H1 (cell line): ENCODE results near the gene SMARCA4. TPM values are rescaled to one million over a fixed set of nuclear protein-coding genes. Genes with fewer than 3 reads are reported as not detected.

Experiments
- CTCF ChIA-PET: fragments of 300-600 bp; sonication (Branson Sonifier 250); formaldehyde crosslinking; loops from one replicate; lab custom pipeline; 2021; ENCODE audit not compliant: partially characterized antibody; lab: Charles Lee
- POLR2A ChIA-PET: fragments of 300-600 bp; sonication (Branson Sonifier 250); formaldehyde crosslinking; loops from one replicate; lab custom pipeline; 2021; ENCODE audit warnings: inconsistent platforms; ENCODE audit not compliant: partially characterized antibody; lab: Charles Lee
- DNase-seq, 2 experiments: peaks; one replicate each; pipeline versions ENCODE4 v3.0.0 to v3.0.0-alpha.2; 2010 to 2022; ENCODE audit warnings: low spot score in 2 of 2, low read depth in 1 of 2, mixed read lengths in 1 of 2
- FAIRE-seq: peaks from 2 replicates; lab custom pipeline; 2011; peaks lifted over from hg19 to GRCh38; lab: Jason Lieb, UNC
- H2AFZ ChIP-seq: 2 replicates; pipeline ENCODE4 v1.8.1; 2012; ENCODE audit warnings: low read length, inconsistent platforms
- H2AK5ac ChIP-seq: 2 replicates; pipeline ENCODE4 v1.6.1; 2013; ENCODE audit warnings: low read depth, low read length
- H2BK120ac ChIP-seq: replicated peaks from 2 replicates; pipeline ENCODE3; 2013; ENCODE audit warnings: low read depth, low read length, inconsistent platforms
- H2BK12ac ChIP-seq: 2 replicates; pipeline ENCODE4 v1.6.1; 2013; ENCODE audit warnings: low read depth, low read length
- H2BK15ac ChIP-seq: 2 replicates; pipeline ENCODE4 v1.6.1; 2013; ENCODE audit warnings: low read length
- H2BK20ac ChIP-seq: 2 replicates; pipeline ENCODE4 v1.6.1; 2013; ENCODE audit warnings: low read length
- H2BK5ac ChIP-seq: 2 replicates; pipeline ENCODE4 v1.6.1; 2013; ENCODE audit warnings: low read depth, low read length
- H3K14ac ChIP-seq: 2 replicates; pipeline ENCODE4 v1.6.1; 2013; ENCODE audit warnings: inconsistent platforms; ENCODE audit not compliant: insufficient read length
- H3K18ac ChIP-seq: 2 replicates; pipeline ENCODE4 v1.6.1; 2013; ENCODE audit warnings: low read length; ENCODE audit errors: extremely low read depth
- H3K23ac ChIP-seq: 2 replicates; pipeline ENCODE4 v1.6.1; 2013; ENCODE audit warnings: inconsistent platforms; ENCODE audit not compliant: insufficient read length
- H3K23me2 ChIP-seq: 2 replicates; pipeline ENCODE4 v1.6.1; 2013; ENCODE audit warnings: low read depth, low read length
- H3K27ac ChIP-seq: 2 replicates; pipeline ENCODE4 v1.6.1; 2011; ENCODE audit warnings: low read depth, low read length, inconsistent platforms
- H3K27me3 ChIP-seq, 4 experiments: replicated peaks in 1 of 4; 1 replicate in 1 of 4; 2 replicates in 3 of 4; pipeline versions ENCODE4 v1.6.1 to v1.8.1; 2011 to 2013; ENCODE audit warnings: low read length in 3 of 4, mild to moderate bottlenecking in 3 of 4, inconsistent platforms in 2 of 4, mixed read lengths in 2 of 4, moderate library complexity in 1 of 4; ENCODE audit not compliant: control insufficient read depth in 3 of 4, insufficient read depth in 3 of 4; ENCODE audit errors: extremely low read depth in 1 of 4
- H3K36me3 ChIP-seq, 4 experiments: 2 replicates each; pipeline versions ENCODE4 v1.6.1 to v1.8.1; 2011 to 2013; ENCODE audit warnings: mild to moderate bottlenecking in 4 of 4, low read length in 3 of 4, moderate library complexity in 2 of 4, control low read depth in 1 of 4, inconsistent platforms in 1 of 4; ENCODE audit not compliant: insufficient read depth in 4 of 4, control insufficient read depth in 2 of 4
- H3K4ac ChIP-seq: replicated peaks from 2 replicates; pipeline ENCODE3; 2013; ENCODE audit warnings: low read length, low read depth, mixed read lengths, inconsistent platforms; ENCODE audit not compliant: insufficient read length
- H3K4me1 ChIP-seq, 4 experiments: replicated peaks in 1 of 4; 1 replicate in 1 of 4; 2 replicates in 3 of 4; pipeline versions ENCODE4 v1.6.1 to v1.8.1; 2011 to 2013; ENCODE audit warnings: low read length in 3 of 4, inconsistent platforms in 2 of 4, mixed read lengths in 1 of 4; ENCODE audit not compliant: insufficient read depth in 4 of 4, control insufficient read depth in 3 of 4
- H3K4me2 ChIP-seq, 2 experiments: 2 replicates each; pipeline versions ENCODE4 v1.6.1 to v1.8.1; 2011 to 2013; ENCODE audit warnings: low read depth in 2 of 2, low read length in 2 of 2, control low read depth in 1 of 2, inconsistent platforms in 1 of 2, mild to moderate bottlenecking in 1 of 2; ENCODE audit not compliant: insufficient read depth in 1 of 2
- H3K4me3 ChIP-seq, 4 experiments: fragments of 200-600, 300-600 bp in 1 of 4; sonication (generic), shearing (Covaris generic), sonication (Bioruptor Twin) in 1 of 4; 2 replicates each; pipeline versions ENCODE4 v1.5.1 to v1.8.1; 2011 to 2016; ENCODE audit warnings: low read length in 4 of 4, low read depth in 3 of 4, control low read depth in 2 of 4, inconsistent platforms in 2 of 4, mild to moderate bottlenecking in 2 of 4, mixed read lengths in 1 of 4, moderate library complexity in 1 of 4; ENCODE audit not compliant: insufficient read depth in 2 of 4; ENCODE audit errors: extremely low read depth in 1 of 4
- H3K56ac ChIP-seq: replicated peaks from 2 replicates; pipeline ENCODE3; 2013; ENCODE audit warnings: low read depth, mild to moderate bottlenecking, mixed read lengths, low read length, inconsistent platforms; ENCODE audit not compliant: insufficient read length
- H3K79me1 ChIP-seq: 2 replicates; pipeline ENCODE4 v1.6.1; 2013; ENCODE audit warnings: low read depth, low read length, control low read depth
- H3K79me2 ChIP-seq, 2 experiments: 2 replicates each; pipeline versions ENCODE4 v1.6.1 to v1.8.1; 2012 to 2013; ENCODE audit warnings: low read length in 2 of 2, mild to moderate bottlenecking in 2 of 2, inconsistent platforms in 1 of 2; ENCODE audit not compliant: insufficient read depth in 2 of 2, control insufficient read depth in 1 of 2
- H3K9ac ChIP-seq, 4 experiments: replicated peaks in 1 of 4; 1 replicate in 1 of 4; 2 replicates in 3 of 4; pipeline versions ENCODE4 v1.6.1 to v1.8.1; 2011 to 2013; ENCODE audit warnings: low read depth in 3 of 4, low read length in 3 of 4, control low read depth in 2 of 4, mild to moderate bottlenecking in 2 of 4, moderate library complexity in 2 of 4, inconsistent platforms in 1 of 4; ENCODE audit errors: extremely low read depth in 1 of 4
- H3K9me3 ChIP-seq, 2 experiments: 2 replicates each; pipeline versions ENCODE4 v1.6.1 to v1.8.1; 2012 to 2013; ENCODE audit warnings: mild to moderate bottlenecking in 2 of 2, moderate library complexity in 2 of 2, control low read depth in 1 of 2, inconsistent platforms in 1 of 2, low read depth in 1 of 2, low read length in 1 of 2, mixed read lengths in 1 of 2; ENCODE audit not compliant: insufficient read depth in 2 of 2
- H4K20me1 ChIP-seq, 2 experiments: replicated peaks in 1 of 2; 2 replicates each; pipeline versions ENCODE3 to v1.8.1; 2011 to 2013; ENCODE audit warnings: inconsistent platforms in 2 of 2, low read length in 2 of 2, mild to moderate bottlenecking in 1 of 2; ENCODE audit not compliant: insufficient read depth in 2 of 2, control insufficient read depth in 1 of 2
- H4K5ac ChIP-seq: 2 replicates; pipeline ENCODE4 v1.6.1; 2013; ENCODE audit warnings: low read length, low read depth, mixed read lengths, inconsistent platforms; ENCODE audit not compliant: insufficient read length
- H4K8ac ChIP-seq: 2 replicates; pipeline ENCODE4 v1.8.0; 2013; ENCODE audit warnings: mild to moderate bottlenecking, moderate library complexity, low read length, inconsistent platforms; ENCODE audit not compliant: insufficient read depth; ENCODE audit errors: extremely low read depth
- H4K91ac ChIP-seq: replicated peaks from 2 replicates; pipeline ENCODE3; 2013; ENCODE audit warnings: low read length, mixed read lengths, inconsistent platforms; ENCODE audit not compliant: insufficient read length
- ATF3 ChIP-seq: IDR thresholded peaks from 2 replicates; pipeline ENCODE4 v1.6.1; 2011; ENCODE audit warnings: low read depth, mild to moderate bottlenecking, low read length; ENCODE audit not compliant: insufficient read depth
- RBBP5 ChIP-seq: IDR thresholded peaks from 2 replicates; pipeline ENCODE4 v1.7.1; 2012; ENCODE audit warnings: low read depth, mild to moderate bottlenecking, inconsistent platforms, low read length, moderate library complexity, borderline replicate concordance
- SAP30 ChIP-seq: fragments of 300-600 bp; sonication (generic); IDR thresholded peaks from 2 replicates; pipeline ENCODE4 v1.7.1; 2012; ENCODE audit warnings: low read length, moderate library complexity, mild to moderate bottlenecking, inconsistent platforms; ENCODE audit not compliant: insufficient read depth, insufficient replicate concordance
- WGBS, 2 experiments: shearing (Covaris generic) in 1 of 2; methylation state at CpG; one replicate each; pipeline versions ENCODE4 v1.1.6 to v1.1.7; 2013 to 2015; ENCODE audit warnings: low lambda C conversion rate in 2 of 2, mixed read lengths in 2 of 2, inconsistent platforms in 1 of 2, low coverage in 1 of 2, missing lambda C conversion rate in 1 of 2; ENCODE audit not compliant: insufficient replicate concordance in 2 of 2, insufficient coverage in 1 of 2, insufficient read length in 1 of 2; ENCODE audit errors: extremely low coverage in 1 of 2, missing lambda C conversion rate in 1 of 2; 5-methylcytosine and 5-hydroxymethylcytosine counted together
- polyA plus RNA-seq, 7 experiments: library from polyadenylated mRNA; depleted of rRNA in 3 of 7; stranded (reverse) in 5 of 7; unstranded in 2 of 7; fragments of >200 nt in 5 of 7; fragments of 200-250 nt in 2 of 7; gene quantifications; 1 replicate in 5 of 7; 2 replicates in 1 of 7; 4 replicates in 1 of 7; pipeline versions ENCODE4 v1.2.1 to v1.2.3, GENCODE V29; 2011 to 2013; ENCODE audit warnings: missing spikeins in 2 of 7, mixed read lengths in 2 of 7
- total RNA-seq: library from RNA; stranded (reverse); fragmentation: NEBNext Ultra II Directional; extraction: Animal tissue kit (Norgen Biotek cat#: 25700); gene quantifications from 2 replicates; pipeline ENCODE4 v1.2.1, GENCODE V29; 2021

SMARCA4 gene
- total and polyA plus RNA-seq, 2 of the 8 experiments (the other 6 are each of a cell fraction or from before 2014, with no cell fraction given) = 86.4 to 263 TPM

- Histone ChIP-seq H3K14ac (no peak overlapping the region), H2BK12ac (no peak overlapping the region), H3K56ac (peak overlapping the region; percentile 71), H4K91ac (no peak overlapping the region), H3K27ac (peak overlapping the region; percentile 96), H3K4me1 (peaks cover 7 to 12% (median 10%) of the 10 kb centered on the region in 4 experiments), H2BK5ac (peak overlapping the region; percentile 80; the same call in 1 of the 2 replicates), H3K4ac (no peak overlapping the region), H4K20me1 (peaks cover 30 to 34% of the 10 kb centered on the region in 2 experiments), H3K4me3 (peak overlapping the region; percentile 67 to 100 (median 94)), H4K5ac (no peak overlapping the region), H2BK120ac (no peak overlapping the region), H2BK20ac (no peak overlapping the region), H2AK5ac (no peak overlapping the region; the same call in 1 of the 2 replicates), H3K9ac (peak overlapping the region; percentile 13 to 88 (median 84)), H3K79me2 (peaks cover 47 to 58% of the 10 kb centered on the region in 2 experiments), H3K9me3 (no peaks in the 10 kb centered on the region), H2BK15ac (no peak overlapping the region), H3K36me3 (peaks cover 8 to 52% (median 17%) of the 10 kb centered on the region in 4 experiments; a peak in 7 of 8 replicates), H3K23me2 (peaks cover 7% of the 10 kb centered on the region), H3K18ac (no peak overlapping the region), H3K23ac (no peak overlapping the region), H4K8ac (peak overlapping the region; percentile 87; the same call in 1 of the 2 replicates), H2AFZ (no peak overlapping the region), H3K27me3 (no peaks in the 10 kb centered on the region), H3K4me2 (peak overlapping the region; percentile 90 to 98), H3K79me1 (peaks cover 6% of the 10 kb centered on the region)
- ChIA-PET POLR2A (interaction anchor here (0.6 to 2.8 kb wide), 11 partner anchors 9 to 377 kb away, joined by 3 to 14 read pairs (median 4); partner anchors contain the start of gene SMARCA4), CTCF (interaction anchor here (1.1 kb wide), 1 partner anchor 55 kb away, joined by 3 read pairs; no protein-coding TSS in a partner anchor)
- no peak for TF ChIP-seq ATF3
- TF ChIP-seq RBBP5 = no peak
- peak; percentile 0 for TF ChIP-seq SAP30
- WGBS, 2 experiments = 57% methylated on average over 11 of the region's 11 CpGs; no CpG with 5 or more reads in 1 of the 2 experiments
- FAIRE-seq (no peak), DNase-seq (no peak)
Observed at GRCh38 chr19:11090997-11091702, 130.3 kb downstream of the SMARCA4 start.
